Cardiac fibroblast (primary cell): ENCODE results near the gene DHRS2.

Experiments used
- DNase-seq, 2 donors: peaks; one replicate each; pipeline versions ENCODE4 v3.0.0 to v3.0.0-alpha.2; 2010; ENCODE audit warnings: low read depth in 2 of 2
- H3K4me3 ChIP-seq, 2 donors: replicated peaks in 1 of 2; 1 replicate in 1 of 2; 2 replicates in 1 of 2; pipeline ENCODE4 v1.5.1; 2011; ENCODE audit warnings: low read depth in 2 of 2, low read length in 2 of 2, mild to moderate bottlenecking in 2 of 2, moderate library complexity in 1 of 2
- CTCF ChIP-seq: IDR thresholded peaks from one replicate; pipeline ENCODE4 v1.5.1; 2011; ENCODE audit warnings: low read depth, mild to moderate bottlenecking, low read length, inconsistent platforms

Gene DHRS2

GRCh38 chr14:23660290-23661226 lies 24.4 kb downstream of the DHRS2 start:
- DNase-seq = no peak
- no peak overlapping the region for H3K4me3 ChIP-seq
- no peak for TF ChIP-seq CTCF

- DNase-seq = no peak
- TF ChIP-seq CTCF = no peak
These were observed 25.4 kb downstream of the DHRS2 start for GRCh38 chr14:23661542-23661941.

GRCh38 chr14:23663127-23663526 lies 27.0 kb downstream of the DHRS2 start:
- no peak overlapping the region for H3K4me3 ChIP-seq
- no peak for DNase-seq
- no peak for TF ChIP-seq CTCF

More at GRCh38 chr14:23661542-23661941, 25.4 kb downstream of the DHRS2 start:
- no peak overlapping the region for H3K4me3 ChIP-seq

GRCh38 chr14:23663711-23664110 lies 27.5 kb downstream of the DHRS2 start:
- no peak for TF ChIP-seq CTCF
- no peak for DNase-seq
- H3K4me3 ChIP-seq = no peak overlapping the region

GRCh38 chr14:23664207-23664885 lies 28.2 kb downstream of the DHRS2 start:
- no peak overlapping the region for H3K4me3 ChIP-seq
- DNase-seq = no peak
- no peak for TF ChIP-seq CTCF

GRCh38 chr14:23665302-23666016 lies 29.3 kb downstream of the DHRS2 start:
- no peak for DNase-seq
- TF ChIP-seq CTCF = no peak
- H3K4me3 ChIP-seq = no peak overlapping the region
